GM18868 (cell line): Measurements from ENCODE around the gene DYSF.

Experiments used
- ATAC-seq: cut with Tn5 transposase; IDR thresholded peaks from one replicate; pipeline ENCODE4 v1.9.1; 2021; ENCODE audit warnings: mild to moderate bottlenecking, moderate library complexity; ENCODE audit not compliant: unreplicated experiment

Gene DYSF

DNA sequence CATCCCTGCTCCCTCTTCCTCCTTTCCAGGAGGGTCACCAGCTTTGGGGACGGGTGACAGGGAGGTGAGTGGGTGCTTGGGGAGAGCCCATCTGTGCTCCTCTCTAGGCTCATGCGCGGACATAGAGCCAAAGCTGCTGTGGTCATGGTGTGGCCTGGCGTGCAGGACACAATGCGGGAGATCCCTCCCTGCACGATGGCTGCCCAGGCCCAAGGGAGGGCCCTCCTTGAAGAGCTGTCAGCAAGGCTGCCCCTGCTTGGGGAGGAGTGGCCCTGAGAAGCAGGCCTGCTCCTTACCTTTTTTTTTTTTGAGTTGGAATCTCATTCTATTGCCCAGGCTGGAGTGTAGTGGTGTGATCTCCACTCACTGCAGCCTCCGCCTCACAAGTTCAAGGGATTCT, 111.4 kb downstream of the DYSF start:
- no peak for ATAC-seq

GRCh38 chr2:71566372-71566771, 113.0 kb downstream of the DYSF start:
- ATAC-seq = no peak

DNA sequence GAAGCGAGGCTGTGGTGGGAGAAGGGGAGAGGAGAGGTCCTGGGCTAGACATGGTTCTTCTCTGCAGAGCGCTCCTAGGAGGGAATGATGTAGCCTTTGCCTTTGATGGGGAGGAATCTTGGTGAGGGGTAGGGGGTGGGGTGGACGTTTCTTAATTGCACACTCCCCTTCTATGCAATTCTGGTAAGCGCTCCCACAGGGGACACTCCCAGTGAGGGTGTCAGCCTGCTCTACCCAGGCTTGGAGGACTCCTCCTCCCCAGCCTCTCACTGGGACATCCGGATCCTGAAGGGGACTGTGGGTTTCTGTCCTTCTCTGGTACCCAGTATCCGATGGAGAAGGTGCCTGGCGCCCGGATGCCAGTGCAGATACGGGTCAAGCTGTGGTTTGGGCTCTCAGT, 114.3 kb downstream of the DYSF start:
- no peak for ATAC-seq

DNA sequence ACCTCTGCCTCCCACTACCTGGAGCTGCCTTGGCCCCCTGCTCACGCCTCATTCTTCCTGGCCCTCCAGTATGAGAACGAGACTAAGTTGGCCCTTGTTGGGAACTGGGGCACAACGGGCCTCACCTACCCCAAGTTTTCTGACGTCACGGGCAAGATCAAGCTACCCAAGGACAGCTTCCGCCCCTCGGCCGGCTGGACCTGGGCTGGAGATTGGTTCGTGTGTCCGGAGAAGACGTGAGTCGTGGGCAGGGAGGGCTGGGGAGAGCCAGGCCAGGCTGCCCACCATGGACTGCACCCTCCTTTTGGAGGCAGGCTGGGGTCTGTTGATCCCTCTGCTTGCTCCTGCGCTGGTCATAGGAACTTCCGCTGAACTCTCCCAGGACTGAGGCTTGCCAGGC, 114.7 kb downstream of the DYSF start:
- ATAC-seq = no peak

- ATAC-seq = no peak
These were observed 117.2 kb downstream of the DYSF start for GRCh38 chr2:71570511-71570910.

DNA sequence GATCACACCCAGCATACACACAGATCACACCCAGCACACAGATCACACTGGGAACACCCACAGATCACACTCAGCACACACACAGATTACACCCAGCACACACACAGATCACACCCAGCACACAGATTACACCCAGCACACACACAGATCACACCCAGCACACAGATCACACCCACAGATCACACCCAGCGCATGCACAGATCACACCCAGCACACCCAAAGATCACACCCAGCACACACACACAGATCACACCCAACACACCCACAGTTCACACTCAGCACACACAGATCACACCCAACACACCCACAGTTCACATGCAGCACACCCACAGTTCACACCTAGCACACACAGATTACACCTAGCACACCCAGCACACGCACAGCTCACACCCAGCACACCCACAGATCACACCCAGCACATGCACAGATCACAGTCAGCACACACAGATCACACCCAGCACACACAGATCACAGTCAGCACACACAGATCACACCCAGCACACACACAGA, 117.6 kb downstream of the DYSF start:
- no peak for ATAC-seq

GRCh38 chr2:71571945-71572344, 118.6 kb downstream of the DYSF start:
- ATAC-seq = no peak

DNA sequence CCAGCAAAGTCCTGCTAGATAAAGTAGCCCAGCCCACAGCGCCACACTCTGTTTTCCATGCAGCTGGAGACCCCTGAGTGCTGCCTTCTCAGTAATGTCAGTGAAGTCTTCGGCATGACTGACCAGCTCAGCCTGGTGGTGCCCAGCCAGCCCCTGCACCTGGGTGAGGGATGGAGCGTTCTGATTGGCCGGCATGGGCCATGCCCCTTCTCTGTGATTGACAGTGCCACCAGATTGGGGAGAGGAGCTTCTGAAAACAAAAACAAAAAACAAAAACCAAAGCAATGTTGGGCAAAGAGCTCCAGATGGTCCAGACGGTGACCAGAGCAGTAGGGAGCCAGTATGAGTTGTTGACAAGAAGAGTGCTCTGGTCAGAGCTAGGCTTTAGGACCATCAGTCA, 122.6 kb downstream of the DYSF start:
- no peak for ATAC-seq

GRCh38 chr2:71576541-71576940, 123.2 kb downstream of the DYSF start:
- ATAC-seq = no peak

DNA sequence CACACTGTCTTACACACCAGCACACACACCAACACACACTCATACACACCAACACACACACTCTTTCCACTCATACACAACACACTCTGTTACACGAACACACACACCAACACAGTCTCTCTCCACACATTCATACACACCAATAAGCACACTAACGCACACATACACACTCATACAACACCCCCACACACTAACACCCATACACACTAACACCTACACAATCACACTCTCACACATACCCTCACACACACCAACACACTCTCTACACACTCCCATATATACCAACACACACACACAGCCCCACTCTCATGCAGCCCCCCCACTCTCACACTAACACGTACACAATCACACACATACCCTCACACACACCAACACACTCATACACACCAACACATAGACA, 123.8 kb downstream of the DYSF start:
- no peak for ATAC-seq

GRCh38 chr2:71578767-71579342, 125.5 kb downstream of the DYSF start:
- no peak for ATAC-seq

DNA sequence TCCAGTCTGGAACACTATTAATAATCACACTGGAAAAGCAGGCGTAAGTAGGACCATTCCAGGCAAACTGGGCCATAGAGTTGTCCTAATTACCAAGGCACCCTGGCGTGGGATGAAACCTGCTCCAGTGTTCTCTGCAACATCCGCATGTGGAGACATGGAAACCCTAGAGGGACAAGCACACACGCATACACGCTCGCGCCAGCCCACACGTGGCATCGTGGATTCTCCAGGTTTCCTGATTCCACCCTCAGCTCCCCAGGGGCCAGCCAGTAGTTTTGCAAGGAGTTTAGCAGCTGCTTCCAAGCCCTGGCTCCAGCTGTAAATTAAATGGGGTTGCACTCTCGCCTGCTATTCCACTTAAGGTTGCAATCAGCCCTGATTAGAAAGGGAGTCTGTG, 127.7 kb downstream of the DYSF start:
- no peak for ATAC-seq

GRCh38 chr2:71583876-71584275, 130.5 kb downstream of the DYSF start:
- ATAC-seq = no peak

DNA sequence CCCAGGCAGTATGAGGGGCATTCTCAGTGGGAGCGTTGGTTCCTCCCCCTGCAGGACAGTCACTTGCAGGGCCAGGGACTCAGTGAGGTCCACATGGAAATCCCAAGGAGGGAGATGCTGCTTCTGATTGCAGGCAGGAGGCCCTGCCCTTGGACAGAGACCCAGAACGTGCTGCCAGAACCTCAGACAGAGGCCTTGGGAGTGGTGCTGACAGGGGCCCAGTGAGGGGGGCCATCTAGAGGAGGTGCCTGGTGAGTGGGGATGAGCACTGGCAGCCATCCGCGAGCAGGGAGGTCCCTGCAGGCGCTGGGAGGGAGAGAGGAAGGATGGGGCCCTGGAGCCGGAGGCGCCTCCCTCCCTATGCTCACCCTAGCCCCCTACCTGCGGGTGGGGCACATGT, 133.1 kb downstream of the DYSF start:
- ATAC-seq = no peak

- ATAC-seq = no peak
These were observed 134.2 kb downstream of the DYSF start for GRCh38 chr2:71587509-71588073.

- no peak for ATAC-seq
These were observed 135.3 kb downstream of the DYSF start for GRCh38 chr2:71588497-71589170.

GRCh38 chr2:71589763-71590162, 136.4 kb downstream of the DYSF start:
- no peak for ATAC-seq

GRCh38 chr2:71591044-71591443, 137.7 kb downstream of the DYSF start:
- no peak for ATAC-seq

DNA sequence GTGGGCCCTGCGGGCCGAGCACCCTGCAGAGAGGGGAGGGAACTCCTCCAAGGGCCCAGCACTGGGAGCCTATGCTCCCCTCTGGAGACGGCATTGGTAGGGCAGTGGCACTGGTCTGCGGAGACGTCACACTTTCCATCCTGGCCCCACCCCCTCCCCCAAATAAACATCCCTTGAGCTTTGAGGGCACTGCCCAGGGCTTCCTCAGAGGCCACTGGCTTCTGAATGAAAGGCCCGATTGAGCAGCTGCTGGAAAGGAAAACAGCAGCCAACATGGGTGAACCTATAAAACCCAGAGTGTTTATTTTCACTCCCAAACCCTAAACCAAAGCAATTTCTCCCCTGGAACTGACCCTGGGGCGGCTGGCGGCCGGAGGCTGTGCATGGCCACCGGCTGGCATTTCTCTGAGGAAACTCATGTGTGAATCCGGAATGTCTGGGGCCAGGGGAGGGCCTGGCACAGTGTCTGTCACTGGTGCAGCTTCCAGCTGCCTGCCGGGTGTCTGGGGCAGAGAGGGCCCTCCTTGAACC, 138.9 kb downstream of the DYSF start:
- ATAC-seq = no peak

GRCh38 chr2:71595569-71595968, 142.2 kb downstream of the DYSF start:
- no peak for ATAC-seq

DNA sequence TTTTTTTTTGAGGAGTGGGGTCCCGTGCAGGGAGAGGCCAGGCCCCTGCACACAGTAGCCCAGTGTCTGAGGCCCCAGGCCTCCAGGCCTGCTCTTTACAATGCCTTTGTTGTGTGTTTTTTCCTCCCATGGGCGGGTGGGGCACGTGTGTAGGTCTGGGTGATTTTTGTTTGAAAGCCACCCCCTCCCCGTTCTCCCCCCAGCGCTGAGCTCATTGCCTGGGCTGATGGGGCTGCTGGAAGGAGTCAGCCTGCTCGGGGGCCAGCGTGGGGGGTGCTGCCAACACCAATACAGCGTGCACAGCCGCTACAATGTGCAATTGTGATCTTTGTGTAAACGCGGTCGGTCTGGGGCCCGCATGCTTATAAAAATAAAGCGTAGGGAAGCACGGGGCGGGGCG, 142.7 kb downstream of the DYSF start:
- ATAC-seq = no peak

DNA sequence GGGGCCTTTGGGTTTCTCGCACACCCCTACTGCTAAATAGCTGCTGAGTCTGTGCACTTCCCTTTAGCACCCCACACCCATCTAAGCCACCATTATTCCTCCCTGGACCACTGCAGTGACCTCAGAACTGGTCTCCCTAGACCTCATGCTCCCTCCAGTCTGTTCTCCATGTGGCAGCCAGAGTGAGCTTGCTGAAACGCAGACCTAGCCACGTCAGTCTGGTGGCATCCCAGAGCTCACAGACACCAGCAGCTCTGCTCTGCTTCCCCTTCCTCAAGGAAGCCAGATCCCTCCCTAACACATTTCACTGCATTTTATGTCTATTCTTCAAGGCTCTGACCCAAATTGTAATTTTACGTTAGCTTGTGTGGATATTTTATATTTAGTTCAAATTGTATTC, 144.4 kb downstream of the DYSF start:
- no peak for ATAC-seq
